ENCODE results near the gene SERPINA6. TPM values are rescaled to one million over a fixed set of nuclear protein-coding genes. Genes with fewer than 3 reads are reported as not detected.

Gene SERPINA6
- total RNA-seq, 1 donor from 2014 or later, result not detected

GRCh38 chr14:94334872-94335271 is 11.7 kb upstream of the SERPINA6 start:
- Mint-ChIP-seq H3K27me3 (ENCODE audit: low read depth) (no peaks in the 10 kb centered on the region), H3K9me3 (peaks cover 8% of the 10 kb centered on the region), H3K4me1 (no peaks in the 10 kb centered on the region), H3K27ac (no peak overlapping the region), H3K4me3 (no peak overlapping the region), H3K36me3 (no peaks in the 10 kb centered on the region)
- TF ChIP-seq, protein P1, sequence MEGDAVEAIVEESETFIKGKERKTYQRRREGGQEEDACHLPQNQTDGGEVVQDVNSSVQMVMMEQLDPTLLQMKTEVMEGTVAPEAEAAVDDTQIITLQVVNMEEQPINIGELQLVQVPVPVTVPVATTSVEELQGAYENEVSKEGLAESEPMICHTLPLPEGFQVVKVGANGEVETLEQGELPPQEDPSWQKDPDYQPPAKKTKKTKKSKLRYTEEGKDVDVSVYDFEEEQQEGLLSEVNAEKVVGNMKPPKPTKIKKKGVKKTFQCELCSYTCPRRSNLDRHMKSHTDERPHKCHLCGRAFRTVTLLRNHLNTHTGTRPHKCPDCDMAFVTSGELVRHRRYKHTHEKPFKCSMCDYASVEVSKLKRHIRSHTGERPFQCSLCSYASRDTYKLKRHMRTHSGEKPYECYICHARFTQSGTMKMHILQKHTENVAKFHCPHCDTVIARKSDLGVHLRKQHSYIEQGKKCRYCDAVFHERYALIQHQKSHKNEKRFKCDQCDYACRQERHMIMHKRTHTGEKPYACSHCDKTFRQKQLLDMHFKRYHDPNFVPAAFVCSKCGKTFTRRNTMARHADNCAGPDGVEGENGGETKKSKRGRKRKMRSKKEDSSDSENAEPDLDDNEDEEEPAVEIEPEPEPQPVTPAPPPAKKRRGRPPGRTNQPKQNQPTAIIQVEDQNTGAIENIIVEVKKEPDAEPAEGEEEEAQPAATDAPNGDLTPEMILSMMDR (IDR thresholded peaks at IDR 0.05; ENCODE audit: unreplicated experiment), result no peak
- no peak for DNase-seq (ENCODE audit: low spot score in 2 of 2, unreplicated experiment in 2 of 2)

DNA sequence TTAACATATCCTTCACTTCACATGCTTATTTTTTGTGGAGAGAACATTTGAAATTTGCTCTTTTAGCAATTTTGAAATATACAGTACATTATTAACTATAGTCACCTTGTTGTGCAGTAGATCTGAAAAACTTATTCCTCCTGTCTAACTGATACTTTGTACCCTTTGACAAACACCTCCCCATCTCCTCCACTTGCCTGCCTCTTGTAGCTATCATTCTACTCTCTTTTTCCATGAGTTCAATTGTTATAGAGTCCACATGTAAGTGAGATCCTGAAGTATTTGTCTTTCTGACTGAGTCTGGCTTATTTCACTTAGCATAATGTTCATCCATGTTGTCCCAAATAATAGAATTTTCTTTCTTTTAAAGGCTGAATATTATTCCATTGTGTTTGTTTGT is 9.5 kb upstream of the SERPINA6 start:
- Mint-ChIP-seq H3K27ac (no peak overlapping the region), H3K4me1 (no peaks in the 10 kb centered on the region), H3K27me3 (ENCODE audit: low read depth) (no peaks in the 10 kb centered on the region), H3K4me3 (no peak overlapping the region), H3K9me3 (peaks cover 8% of the 10 kb centered on the region), H3K36me3 (no peaks in the 10 kb centered on the region)
- DNase-seq (ENCODE audit: low spot score in 2 of 2, unreplicated experiment in 2 of 2), result no peak
- TF ChIP-seq, protein P1 (IDR thresholded peaks at IDR 0.05; ENCODE audit: unreplicated experiment), result no peak

DNA sequence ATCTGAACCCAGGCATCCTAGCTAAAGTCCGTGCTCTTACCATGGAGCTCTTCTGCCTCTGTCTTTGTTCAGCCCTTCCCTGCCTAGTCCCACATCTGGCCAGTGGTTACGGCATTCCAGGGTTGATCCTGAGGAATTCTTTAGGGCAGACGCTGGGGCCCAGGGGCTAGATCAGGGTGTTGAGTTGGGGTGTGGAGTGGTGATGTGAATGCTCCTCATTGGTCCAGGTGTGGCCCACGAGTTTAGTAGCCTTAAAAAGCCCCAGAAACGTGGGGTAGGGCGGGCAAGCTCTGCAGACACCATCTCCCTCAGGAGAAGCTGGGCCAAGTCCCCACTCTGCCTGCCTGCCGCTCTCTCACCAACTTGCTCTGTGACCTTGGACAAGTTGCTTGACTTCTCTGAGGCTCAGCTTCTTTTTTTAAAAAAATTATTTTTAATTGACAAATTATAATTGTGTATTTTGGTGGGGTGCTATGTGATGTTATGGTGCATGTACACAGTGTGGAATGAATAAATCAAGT is 9.0 kb upstream of the SERPINA6 start:
- DNase-seq (ENCODE audit: low spot score in 2 of 2, unreplicated experiment in 2 of 2), result no peak
- TF ChIP-seq, protein P1 (IDR thresholded peaks at IDR 0.05; ENCODE audit: unreplicated experiment), result no peak
- no peak overlapping the region for H3K4me3 Mint-ChIP-seq
- H3K36me3 Mint-ChIP-seq, result no peaks in the 10 kb centered on the region
- no peaks in the 10 kb centered on the region for H3K4me1 Mint-ChIP-seq
- no peaks in the 10 kb centered on the region for H3K27me3 Mint-ChIP-seq (ENCODE audit: low read depth)
- peaks cover 4% of the 10 kb centered on the region for H3K9me3 Mint-ChIP-seq
- H3K27ac Mint-ChIP-seq, result no peak overlapping the region

- TF ChIP-seq, protein P1 (IDR thresholded peaks at IDR 0.05; ENCODE audit: unreplicated experiment), result no peak
- Mint-ChIP-seq H3K9me3 (peaks cover 8% of the 10 kb centered on the region), H3K4me3 (no peak overlapping the region), H3K27me3 (ENCODE audit: low read depth) (no peaks in the 10 kb centered on the region), H3K27ac (no peak overlapping the region), H3K36me3 (no peaks in the 10 kb centered on the region), H3K4me1 (no peaks in the 10 kb centered on the region)
- no peak for DNase-seq (ENCODE audit: low spot score in 2 of 2, unreplicated experiment in 2 of 2)
Measured at GRCh38 chr14:94331462-94331861, 8.3 kb upstream of the SERPINA6 start.

- Mint-ChIP-seq H3K27me3 (ENCODE audit: low read depth) (no peaks in the 10 kb centered on the region), H3K4me1 (no peaks in the 10 kb centered on the region), H3K27ac (no peak overlapping the region), H3K4me3 (no peak overlapping the region), H3K9me3 (peaks cover 9% of the 10 kb centered on the region), H3K36me3 (no peaks in the 10 kb centered on the region)
- no peak for DNase-seq (ENCODE audit: low spot score in 2 of 2, unreplicated experiment in 2 of 2)
- TF ChIP-seq, protein P1 (IDR thresholded peaks at IDR 0.05; ENCODE audit: unreplicated experiment), result no peak
Measured at GRCh38 chr14:94330857-94331256, 7.7 kb upstream of the SERPINA6 start.

DNA sequence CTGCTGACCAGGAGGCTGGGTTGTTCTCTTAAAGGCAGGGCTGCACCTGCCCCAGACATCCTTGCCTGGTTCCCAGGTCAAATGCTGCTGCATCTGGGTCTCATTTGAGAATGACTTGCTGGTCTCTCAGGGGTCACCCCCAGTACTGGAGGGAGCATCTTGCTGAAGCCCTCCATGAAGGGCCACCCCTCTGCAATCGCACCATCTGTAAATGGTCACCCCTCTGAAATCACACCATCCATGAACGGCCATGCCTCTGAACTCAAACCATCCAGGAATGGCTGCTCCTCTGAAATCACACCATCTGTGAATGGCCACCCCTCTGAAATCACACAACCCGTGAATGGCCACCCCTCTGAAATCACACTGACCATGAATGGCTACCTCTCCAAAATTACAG is 7.3 kb upstream of the SERPINA6 start:
- TF ChIP-seq, protein P1 (IDR thresholded peaks at IDR 0.05; ENCODE audit: unreplicated experiment), result no peak
- no peak for DNase-seq (ENCODE audit: low spot score in 2 of 2, unreplicated experiment in 2 of 2)
- no peaks in the 10 kb centered on the region for H3K36me3 Mint-ChIP-seq
- no peaks in the 10 kb centered on the region for H3K4me1 Mint-ChIP-seq
- no peak overlapping the region for H3K4me3 Mint-ChIP-seq
- no peak overlapping the region for H3K27ac Mint-ChIP-seq
- peaks cover 9% of the 10 kb centered on the region for H3K9me3 Mint-ChIP-seq
- H3K27me3 Mint-ChIP-seq (ENCODE audit: low read depth), result no peaks in the 10 kb centered on the region

Data from mesothelial cell of epicardium (in vitro differentiated cells).